MM.1S (cell line): ENCODE data around the gene CASKIN1.

Experiments
- DNase-seq: peaks from one replicate; pipeline ENCODE4 v3.0.0-alpha.2; 2015
- H2AFZ ChIP-seq: fragments of 300-600 bp; sonication (generic); 2 replicates; pipeline ENCODE4 v1.6.0; 2016; ENCODE audit warnings: antibody characterized with exemption, low read length
- H3F3A ChIP-seq: fragments of 300-600 bp; sonication (generic); 2 replicates; pipeline ENCODE4 v1.6.1; 2016; ENCODE audit warnings: mild to moderate bottlenecking, antibody characterized with exemption, low read length, moderate library complexity, mixed read lengths; ENCODE audit not compliant: insufficient read depth
- H3K27ac ChIP-seq: fragments of 300-600 bp; sonication (generic); 2 replicates; pipeline ENCODE4 v1.5.1; 2016; ENCODE audit warnings: mild to moderate bottlenecking, low read length
- H3K27me3 ChIP-seq: fragments of 300-600 bp; sonication (generic); replicated peaks from 2 replicates; pipeline ENCODE4 v1.6.0; 2016; ENCODE audit warnings: low read length; ENCODE audit not compliant: insufficient read depth
- H3K36me3 ChIP-seq: fragments of 300-600 bp; sonication (generic); replicated peaks from 2 replicates; pipeline ENCODE4 v1.6.1; 2016; ENCODE audit warnings: mild to moderate bottlenecking, low read length, mixed read lengths; ENCODE audit not compliant: insufficient read depth
- H3K4me1 ChIP-seq: fragments of 300-600 bp; sonication (generic); 2 replicates; pipeline ENCODE4 v1.6.1; 2016; ENCODE audit warnings: low read length, mixed read lengths
- H3K4me2 ChIP-seq: fragments of 300-600 bp; sonication (generic); 2 replicates; pipeline ENCODE4 v1.6.0; 2016; ENCODE audit warnings: low read depth, low read length
- H3K4me3 ChIP-seq: fragments of 300-600 bp; sonication (generic); 2 replicates; pipeline ENCODE4 v1.5.1; 2016; ENCODE audit warnings: low read length, mixed read lengths
- H3K79me2 ChIP-seq: fragments of 300-600 bp; sonication (generic); 2 replicates; pipeline ENCODE4 v1.6.1; 2016; ENCODE audit warnings: mixed run types, low read length, mixed read lengths
- H3K9ac ChIP-seq: fragments of 300-600 bp; sonication (generic); 2 replicates; pipeline ENCODE4 v1.6.1; 2016; ENCODE audit warnings: low read length, mixed read lengths
- H3K9me2 ChIP-seq: fragments of 300-600 bp; sonication (generic); replicated peaks from 2 replicates; pipeline ENCODE4 v1.6.1; 2016; ENCODE audit warnings: mild to moderate bottlenecking, low read length, mixed read lengths; ENCODE audit not compliant: insufficient read depth
- H3K9me3 ChIP-seq: fragments of 300-600 bp; sonication (generic); replicated peaks from 2 replicates; pipeline ENCODE4 v1.6.1; 2016; ENCODE audit warnings: mild to moderate bottlenecking, low read length, mixed read lengths; ENCODE audit not compliant: insufficient read depth
- H4K20me1 ChIP-seq: fragments of 300-600 bp; sonication (generic); 2 replicates; pipeline ENCODE4 v1.6.1; 2016; ENCODE audit warnings: mild to moderate bottlenecking, low read length, moderate library complexity, mixed read lengths; ENCODE audit not compliant: insufficient read depth
- EZH2 ChIP-seq: fragments of 300-600 bp; sonication (generic); optimal IDR thresholded peaks from 2 replicates; pipeline ENCODE3; 2017; ENCODE audit warnings: low read depth, mild to moderate bottlenecking, antibody characterized with exemption, low read length, mixed read lengths
- EZH2phosphoT487 ChIP-seq: fragments of 300-600 bp; sonication (generic); IDR thresholded peaks from 2 replicates; pipeline ENCODE4 v1.6.1; 2018; ENCODE audit warnings: antibody characterized with exemption, low read length
- TF ChIP-seq, protein P1 (sequence below): fragments of 300-600 bp; sonication (generic); IDR thresholded peaks from 2 replicates; pipeline ENCODE4 v1.5.1; 2016; ENCODE audit warnings: antibody characterized with exemption, low read length, mixed read lengths

CASKIN1 gene

DNA sequence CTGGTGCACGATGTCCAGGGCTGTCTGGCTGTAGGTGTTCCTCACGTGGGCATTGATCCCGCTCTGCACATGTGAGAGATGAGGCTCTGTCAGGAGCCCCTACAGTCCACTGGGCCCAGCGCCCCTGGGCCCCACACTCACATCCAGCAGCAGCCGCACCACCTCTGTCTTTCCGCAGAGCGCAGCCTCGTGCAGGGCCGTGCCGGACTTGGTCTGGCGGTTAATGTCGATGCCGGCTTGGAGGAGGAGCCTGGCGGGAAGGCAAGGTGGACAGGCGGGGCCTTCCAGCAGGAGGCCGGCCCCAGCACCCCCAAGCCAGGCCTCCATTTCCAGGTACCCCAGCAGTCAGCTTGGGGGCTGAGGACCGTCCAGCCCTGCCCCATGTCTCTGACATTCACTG lies 9.2 kb downstream of the CASKIN1 start:
- no peak overlapping the region for H2AFZ ChIP-seq
- no peaks in the 10 kb centered on the region for H3K9me3 ChIP-seq
- peaks cover 68% of the 10 kb centered on the region for H3K27me3 ChIP-seq
- H3K79me2 ChIP-seq, result no peaks in the 10 kb centered on the region
- H3F3A ChIP-seq, result no peaks in the 10 kb centered on the region
- no peaks in the 10 kb centered on the region for H3K36me3 ChIP-seq
- H3K9ac ChIP-seq, result no peak overlapping the region
- no peak overlapping the region for H3K4me3 ChIP-seq
- no peak for DNase-seq
- no peaks in the 10 kb centered on the region for H4K20me1 ChIP-seq
- H3K4me2 ChIP-seq, result no peak overlapping the region
- TF ChIP-seq EZH2 (no peak), EZH2phosphoT487 (no peak)
- TF ChIP-seq, protein P1, sequence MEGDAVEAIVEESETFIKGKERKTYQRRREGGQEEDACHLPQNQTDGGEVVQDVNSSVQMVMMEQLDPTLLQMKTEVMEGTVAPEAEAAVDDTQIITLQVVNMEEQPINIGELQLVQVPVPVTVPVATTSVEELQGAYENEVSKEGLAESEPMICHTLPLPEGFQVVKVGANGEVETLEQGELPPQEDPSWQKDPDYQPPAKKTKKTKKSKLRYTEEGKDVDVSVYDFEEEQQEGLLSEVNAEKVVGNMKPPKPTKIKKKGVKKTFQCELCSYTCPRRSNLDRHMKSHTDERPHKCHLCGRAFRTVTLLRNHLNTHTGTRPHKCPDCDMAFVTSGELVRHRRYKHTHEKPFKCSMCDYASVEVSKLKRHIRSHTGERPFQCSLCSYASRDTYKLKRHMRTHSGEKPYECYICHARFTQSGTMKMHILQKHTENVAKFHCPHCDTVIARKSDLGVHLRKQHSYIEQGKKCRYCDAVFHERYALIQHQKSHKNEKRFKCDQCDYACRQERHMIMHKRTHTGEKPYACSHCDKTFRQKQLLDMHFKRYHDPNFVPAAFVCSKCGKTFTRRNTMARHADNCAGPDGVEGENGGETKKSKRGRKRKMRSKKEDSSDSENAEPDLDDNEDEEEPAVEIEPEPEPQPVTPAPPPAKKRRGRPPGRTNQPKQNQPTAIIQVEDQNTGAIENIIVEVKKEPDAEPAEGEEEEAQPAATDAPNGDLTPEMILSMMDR, result no peak
- no peaks in the 10 kb centered on the region for H3K9me2 ChIP-seq
- H3K4me1 ChIP-seq, result no peaks in the 10 kb centered on the region
- no peak overlapping the region for H3K27ac ChIP-seq

DNA sequence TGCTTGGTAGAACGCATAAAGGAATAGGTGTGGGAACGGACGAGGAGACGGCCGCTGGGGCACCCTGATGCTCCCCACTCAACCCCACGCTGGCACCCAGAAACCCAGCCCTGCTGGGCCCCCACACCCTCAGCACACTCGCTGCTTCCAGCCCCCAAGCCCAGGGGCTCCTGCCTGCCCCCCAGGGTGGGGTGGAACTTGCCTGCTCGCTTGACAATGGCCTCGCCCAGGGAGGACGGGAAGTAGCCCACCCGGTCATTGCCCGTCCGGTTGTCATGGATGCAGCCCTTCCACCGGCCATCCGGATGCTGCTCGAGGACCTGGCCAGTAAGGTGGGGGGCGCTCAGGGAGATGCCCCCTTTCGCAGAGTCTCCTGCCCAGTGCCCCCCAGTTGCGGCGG lies 9.9 kb downstream of the CASKIN1 start:
- no peaks in the 10 kb centered on the region for H3K9me2 ChIP-seq
- TF ChIP-seq, protein P1, result no peak
- TF ChIP-seq EZH2 (no peak), EZH2phosphoT487 (no peak)

GRCh38 chr16:2186064-2186463 lies 10.3 kb downstream of the CASKIN1 start:
- peaks cover 56% of the 10 kb centered on the region for H3K27me3 ChIP-seq
- no peak overlapping the region for H2AFZ ChIP-seq
- TF ChIP-seq, protein P1, result no peak
- TF ChIP-seq EZH2, result no peak
- no peak for TF ChIP-seq EZH2phosphoT487
- no peak for DNase-seq
- H3K9me3 ChIP-seq, result no peaks in the 10 kb centered on the region
- H3K4me1 ChIP-seq, result no peaks in the 10 kb centered on the region
- no peaks in the 10 kb centered on the region for H3K79me2 ChIP-seq
- H3K9me2 ChIP-seq, result no peaks in the 10 kb centered on the region
- no peak overlapping the region for H3K4me2 ChIP-seq
- no peaks in the 10 kb centered on the region for H3F3A ChIP-seq
- H3K27ac ChIP-seq, result no peak overlapping the region
- no peak overlapping the region for H3K9ac ChIP-seq
- H4K20me1 ChIP-seq, result no peaks in the 10 kb centered on the region
- no peak overlapping the region for H3K4me3 ChIP-seq
- no peaks in the 10 kb centered on the region for H3K36me3 ChIP-seq

More for the DNA sequence above, 9.9 kb downstream of the CASKIN1 start:
- H3K79me2 ChIP-seq, result no peaks in the 10 kb centered on the region
- H3K9ac ChIP-seq, result no peak overlapping the region
- no peak overlapping the region for H3K4me3 ChIP-seq
- no peaks in the 10 kb centered on the region for H3K9me3 ChIP-seq
- H2AFZ ChIP-seq, result no peak overlapping the region
- no peak for DNase-seq
- H3K36me3 ChIP-seq, result no peaks in the 10 kb centered on the region
- H3F3A ChIP-seq, result no peaks in the 10 kb centered on the region
- H3K4me2 ChIP-seq, result no peak overlapping the region
- H3K4me1 ChIP-seq, result no peaks in the 10 kb centered on the region
- H4K20me1 ChIP-seq, result no peaks in the 10 kb centered on the region
- H3K27me3 ChIP-seq, result peaks cover 61% of the 10 kb centered on the region
- no peak overlapping the region for H3K27ac ChIP-seq
